Immature natural killer cell (primary cell): ENCODE results near the gene UBR3. TPM values are rescaled to one million over a fixed set of nuclear protein-coding genes. Genes with fewer than 3 reads are reported as not detected.
"Not testable (repeated sequence)": the region's sequence is repeated elsewhere in the genome, so short reads cannot be mapped to it uniquely, and the experiment has no call there.

Experiments
- DNase-seq, 3 donors: peaks; one replicate each; pipeline ENCODE4 v3.0.0; 2022; ENCODE audit warnings: mixed read lengths in 1 of 3
- H3K27ac Mint-ChIP-seq, 6 donors: one replicate each; pipeline ENCODE4 v1.8.0; 2020; ENCODE audit warnings: mixed read lengths in 6 of 6, mild to moderate bottlenecking in 5 of 6, inconsistent platforms in 4 of 6, moderate library complexity in 3 of 6
- H3K27me3 Mint-ChIP-seq, 3 donors: one replicate each; pipeline ENCODE4 v1.8.0; 2020 to 2021; ENCODE audit warnings: low read depth in 3 of 3, mild to moderate bottlenecking in 3 of 3, mixed read lengths in 3 of 3, moderate library complexity in 3 of 3, inconsistent platforms in 1 of 3
- H3K36me3 Mint-ChIP-seq, 3 donors: one replicate each; pipeline ENCODE4 v1.8.0; 2020; ENCODE audit warnings: mixed read lengths in 3 of 3, inconsistent platforms in 2 of 3, mild to moderate bottlenecking in 2 of 3
- H3K4me1 Mint-ChIP-seq, 2 donors: one replicate each; pipeline ENCODE4 v1.8.0; 2020; ENCODE audit warnings: inconsistent platforms in 2 of 2, mild to moderate bottlenecking in 2 of 2, mixed read lengths in 2 of 2, moderate library complexity in 1 of 2
- H3K4me3 Mint-ChIP-seq, 5 donors: one replicate each; pipeline ENCODE4 v1.8.0; 2020; ENCODE audit warnings: mild to moderate bottlenecking in 5 of 5, mixed read lengths in 5 of 5, inconsistent platforms in 3 of 5, moderate library complexity in 3 of 5
- H3K9me3 Mint-ChIP-seq, 6 donors: one replicate each; pipeline ENCODE4 v1.8.0; 2020; ENCODE audit warnings: mild to moderate bottlenecking in 6 of 6, mixed read lengths in 6 of 6, inconsistent platforms in 4 of 6, moderate library complexity in 3 of 6
- polyA plus RNA-seq, 3 donors: library from polyadenylated mRNA; unstranded; fragments of 300-500 nt; fragmentation: Illumina TruSeq; gene quantifications; one replicate each; pipeline ENCODE4 v1.2.3, GENCODE V29; 2021

The UBR3 gene
- polyA plus RNA-seq, 3 donors from 2014 or later, result 3.8 to 11.5 (median 5.1) TPM

- no peaks in the 10 kb centered on the region for H3K9me3 Mint-ChIP-seq
- H3K27ac Mint-ChIP-seq, result no peak overlapping the region
- peaks cover 39 to 77% of the 10 kb centered on the region in 2 donors for H3K4me1 Mint-ChIP-seq
- peak overlapping the region in 1 of 5 donors; percentile 17 for H3K4me3 Mint-ChIP-seq
- no peak for DNase-seq
- H3K27me3 Mint-ChIP-seq, result peaks cover 0 to 4% (median 2%) of the 10 kb centered on the region in 3 donors
- no peaks in the 10 kb centered on the region for H3K36me3 Mint-ChIP-seq
Measured at GRCh38 chr2:169834401-169834800, 7.1 kb downstream of the UBR3 start.

GRCh38 chr2:169838743-169839489, 11.7 kb downstream of the UBR3 start:
- Mint-ChIP-seq H3K9me3 (no peaks in the 10 kb centered on the region), H3K27ac (peak overlapping the region in 1 of 6 donors; percentile 18), H3K4me3 (no peak overlapping the region), H3K4me1 (peaks cover 47 to 77% of the 10 kb centered on the region in 2 donors), H3K36me3 (peaks cover 0 to 4% (median 0%) of the 10 kb centered on the region in 3 donors), H3K27me3 (peaks cover 0 to 4% (median 1%) of the 10 kb centered on the region in 3 donors)
- no peak for DNase-seq

GRCh38 chr2:169839954-169840746, 12.9 kb downstream of the UBR3 start:
- no peak for DNase-seq
- Mint-ChIP-seq H3K4me3 (no peak overlapping the region), H3K36me3 (peaks cover 0 to 4% (median 0%) of the 10 kb centered on the region in 3 donors), H3K9me3 (peaks cover 0 to 2% (median 0%) of the 10 kb centered on the region in 6 donors), H3K4me1 (peaks cover 46 to 72% of the 10 kb centered on the region in 2 donors), H3K27ac (peak overlapping the region in 2 of 6 donors; percentile 2 to 8), H3K27me3 (peaks cover 0 to 4% (median 1%) of the 10 kb centered on the region in 3 donors)

GRCh38 chr2:169840747-169841142, 13.5 kb downstream of the UBR3 start:
- Mint-ChIP-seq H3K27ac (peak overlapping the region in 2 of 6 donors; percentile 8 to 17), H3K4me3 (no peak overlapping the region), H3K9me3 (peaks cover 0 to 2% (median 0%) of the 10 kb centered on the region in 6 donors), H3K27me3 (peaks cover 0 to 3% (median 1%) of the 10 kb centered on the region in 3 donors), H3K4me1 (peaks cover 44 to 75% of the 10 kb centered on the region in 2 donors), H3K36me3 (peaks cover 0 to 4% (median 0%) of the 10 kb centered on the region in 3 donors)
- no peak for DNase-seq

GRCh38 chr2:169841625-169842024, 14.4 kb downstream of the UBR3 start:
- not testable (repeated sequence) for H3K4me3 Mint-ChIP-seq, H3K36me3 Mint-ChIP-seq, H3K27ac Mint-ChIP-seq, H3K27me3 Mint-ChIP-seq, DNase-seq, H3K9me3 Mint-ChIP-seq
- peaks cover 44 to 76% of the 10 kb centered on the region in 2 donors for H3K4me1 Mint-ChIP-seq

GRCh38 chr2:169845016-169845415, 17.8 kb downstream of the UBR3 start:
- peaks cover 39 to 67% of the 10 kb centered on the region in 2 donors for H3K4me1 Mint-ChIP-seq
- DNase-seq, result no peak
- H3K27me3 Mint-ChIP-seq, result no peaks in the 10 kb centered on the region
- peak overlapping the region in 2 of 6 donors; percentile 3 to 15 for H3K27ac Mint-ChIP-seq
- peaks cover 0 to 2% (median 0%) of the 10 kb centered on the region in 6 donors for H3K9me3 Mint-ChIP-seq
- no peak overlapping the region for H3K4me3 Mint-ChIP-seq
- H3K36me3 Mint-ChIP-seq, result peaks cover 3 to 9% (median 5%) of the 10 kb centered on the region in 3 donors

GRCh38 chr2:169848959-169849693, 21.9 kb downstream of the UBR3 start:
- H3K36me3 Mint-ChIP-seq, H3K27me3 Mint-ChIP-seq, H3K4me3 Mint-ChIP-seq, DNase-seq, H3K9me3 Mint-ChIP-seq, H3K27ac Mint-ChIP-seq: not testable (repeated sequence)
- peaks cover 34 to 60% of the 10 kb centered on the region in 2 donors for H3K4me1 Mint-ChIP-seq

GRCh38 chr2:169849710-169850109, 22.5 kb downstream of the UBR3 start:
- Mint-ChIP-seq H3K9me3 (peaks cover 0 to 2% (median 0%) of the 10 kb centered on the region in 6 donors), H3K4me3 (no peak overlapping the region), H3K36me3 (peaks cover 5 to 6% (median 5%) of the 10 kb centered on the region in 3 donors), H3K4me1 (peaks cover 31 to 57% of the 10 kb centered on the region in 2 donors), H3K27me3 (no peaks in the 10 kb centered on the region), H3K27ac (no peak overlapping the region)
- DNase-seq, result no peak

- peaks cover 21 to 31% of the 10 kb centered on the region in 2 donors for H3K4me1 Mint-ChIP-seq
- H3K9me3 Mint-ChIP-seq, result no peaks in the 10 kb centered on the region
- H3K27me3 Mint-ChIP-seq, result no peaks in the 10 kb centered on the region
- H3K4me3 Mint-ChIP-seq, result no peak overlapping the region
- DNase-seq, result no peak
- H3K27ac Mint-ChIP-seq, result peak overlapping the region in 4 of 6 donors; percentile 15 to 49 (median 30)
- peaks cover 3 to 5% (median 5%) of the 10 kb centered on the region in 3 donors for H3K36me3 Mint-ChIP-seq
Measured at GRCh38 chr2:169853041-169853668, 25.9 kb downstream of the UBR3 start.

- not testable (repeated sequence) for H3K4me3 Mint-ChIP-seq, H3K27ac Mint-ChIP-seq, DNase-seq, H3K36me3 Mint-ChIP-seq, H3K27me3 Mint-ChIP-seq, H3K9me3 Mint-ChIP-seq
- peaks cover 21 to 28% of the 10 kb centered on the region in 2 donors for H3K4me1 Mint-ChIP-seq
Measured at GRCh38 chr2:169855281-169856258, 28.3 kb downstream of the UBR3 start.

GRCh38 chr2:169859423-169859822, 32.2 kb downstream of the UBR3 start:
- Mint-ChIP-seq H3K36me3 (peaks cover 0 to 4% (median 0%) of the 10 kb centered on the region in 3 donors), H3K27ac (no peak overlapping the region), H3K9me3 (no peaks in the 10 kb centered on the region), H3K27me3 (peaks cover 0 to 2% (median 1%) of the 10 kb centered on the region in 3 donors), H3K4me3 (no peak overlapping the region), H3K4me1 (peaks cover 30 to 38% of the 10 kb centered on the region in 2 donors)
- DNase-seq, result no peak

GRCh38 chr2:169860149-169860548, 32.9 kb downstream of the UBR3 start:
- H3K36me3 Mint-ChIP-seq, result peaks cover 0 to 4% (median 0%) of the 10 kb centered on the region in 3 donors
- no peak overlapping the region for H3K27ac Mint-ChIP-seq
- H3K9me3 Mint-ChIP-seq, result no peaks in the 10 kb centered on the region
- peaks cover 0 to 2% (median 1%) of the 10 kb centered on the region in 3 donors for H3K27me3 Mint-ChIP-seq
- peaks cover 31 to 39% of the 10 kb centered on the region in 2 donors for H3K4me1 Mint-ChIP-seq
- no peak overlapping the region for H3K4me3 Mint-ChIP-seq
- no peak for DNase-seq
